PC-3 (cell line): ENCODE results near the gene CFAP97D1.

ENCODE experiments used
- CTCF ChIP-seq: fragments of 300-600 bp; sonication (generic); conservative IDR thresholded peaks from 2 replicates; pipeline ENCODE4 v1.5.1; 2017; ENCODE audit warnings: antibody characterized with exemption, low read depth, mild to moderate bottlenecking, low read length
- EZH2 ChIP-seq: fragments of 300-600 bp; sonication (generic); IDR thresholded peaks from one replicate; pipeline ENCODE4 v1.6.1; 2017; ENCODE audit warnings: antibody characterized with exemption, mild to moderate bottlenecking, low read length; ENCODE audit not compliant: unreplicated experiment

GRCh38 chr17:43780135-43780534, at the start of gene CFAP97D1:
- TF ChIP-seq CTCF (no peak), EZH2 (no peak)
